GM19463 (cell line): Measurements from ENCODE around the gene EPB41L2.
"Not testable (repeated sequence)": the region's sequence is repeated elsewhere in the genome, so short reads cannot be mapped to it uniquely, and the experiment has no call there.

Experiments used
- ATAC-seq: cut with Tn5 transposase; IDR thresholded peaks from one replicate; pipeline ENCODE4 v1.9.1; 2021; ENCODE audit warnings: mild to moderate bottlenecking, moderate library complexity; ENCODE audit not compliant: unreplicated experiment

The EPB41L2 gene

GRCh38 chr6:130922922-130923321, 140.1 kb downstream of the EPB41L2 start:
- no peak for ATAC-seq

GRCh38 chr6:130920969-130921368, 142.1 kb downstream of the EPB41L2 start:
- ATAC-seq, result no peak

GRCh38 chr6:130918171-130918570, 144.9 kb downstream of the EPB41L2 start:
- ATAC-seq, result no peak

- ATAC-seq, result not testable (repeated sequence)
Measured at GRCh38 chr6:130915606-130916005, 147.4 kb downstream of the EPB41L2 start.

- peak; percentile 68 for ATAC-seq
Measured at GRCh38 chr6:130913120-130913519, 149.9 kb downstream of the EPB41L2 start.

GRCh38 chr6:130912434-130912833, 150.6 kb downstream of the EPB41L2 start:
- ATAC-seq, result no peak

- no peak for ATAC-seq
Measured at GRCh38 chr6:130908958-130909357, 154.1 kb downstream of the EPB41L2 start.

GRCh38 chr6:130908188-130908587, 154.9 kb downstream of the EPB41L2 start:
- ATAC-seq, result peak; percentile 74

- no peak for ATAC-seq
Measured at GRCh38 chr6:130907687-130908086, 155.4 kb downstream of the EPB41L2 start.

- ATAC-seq, result no peak
Measured at GRCh38 chr6:130906736-130907381, 156.2 kb downstream of the EPB41L2 start.

- ATAC-seq, result no peak
Measured at GRCh38 chr6:130903602-130904001, 159.4 kb downstream of the EPB41L2 start.

GRCh38 chr6:130903007-130903406, 160.0 kb downstream of the EPB41L2 start:
- ATAC-seq, result no peak

GRCh38 chr6:130900913-130901312, 162.1 kb downstream of the EPB41L2 start:
- no peak for ATAC-seq

GRCh38 chr6:130896249-130896648, 166.8 kb downstream of the EPB41L2 start:
- no peak for ATAC-seq

- ATAC-seq, result no peak
Measured at GRCh38 chr6:130895516-130895915, 167.5 kb downstream of the EPB41L2 start.

GRCh38 chr6:130893766-130894165, 169.3 kb downstream of the EPB41L2 start:
- ATAC-seq, result no peak

- no peak for ATAC-seq
Measured at GRCh38 chr6:130893277-130893676, 169.8 kb downstream of the EPB41L2 start.

GRCh38 chr6:130890521-130890971, 172.5 kb downstream of the EPB41L2 start:
- no peak for ATAC-seq

GRCh38 chr6:130889423-130889822, 173.6 kb downstream of the EPB41L2 start:
- ATAC-seq, result no peak

- ATAC-seq, result no peak
Measured at GRCh38 chr6:130888246-130888645, 174.8 kb downstream of the EPB41L2 start.

- no peak for ATAC-seq
Measured at GRCh38 chr6:130886966-130887365, 176.1 kb downstream of the EPB41L2 start.

GRCh38 chr6:130885392-130886192, 177.5 kb downstream of the EPB41L2 start:
- ATAC-seq, result peak; percentile 89
